ELR (cell line): ENCODE results near the gene PLXND1.
A peak's percentile ranks its signal among the peaks of the same experiment; 100 is the strongest.
"Not testable (repeated sequence)": the region's sequence is repeated elsewhere in the genome, so short reads cannot be mapped to it uniquely, and the experiment has no call there.

Experiments used
- DNase-seq: peaks from one replicate; pipeline ENCODE4 v3.0.0-alpha.2; 2015; ENCODE audit warnings: low read depth

The PLXND1 gene

GRCh38 chr3:129606636-129607390, at the start of gene PLXND1:
Gene PLXND1, minus strand, starts transcription at chr3:129606676. Its CDS starts 37 bp downstream, at chr3:129606639.
- DNase-seq: peak; percentile 58

- no peak for DNase-seq
Measured at GRCh38 chr3:129655291-129655700, 48.8 kb upstream of the PLXND1 start.

- DNase-seq: no peak
Measured at GRCh38 chr3:129654131-129654530, 47.7 kb upstream of the PLXND1 start.

- no peak for DNase-seq
Measured at GRCh38 chr3:129653019-129653418, 46.5 kb upstream of the PLXND1 start.

GRCh38 chr3:129651435-129652202, 45.1 kb upstream of the PLXND1 start:
- peak; percentile 90 for DNase-seq

GRCh38 chr3:129650256-129650872, 43.9 kb upstream of the PLXND1 start:
- DNase-seq: peak; percentile 75

GRCh38 chr3:129648391-129648790, 41.9 kb upstream of the PLXND1 start:
- DNase-seq: no peak

- no peak for DNase-seq
Measured at GRCh38 chr3:129645286-129645685, 38.8 kb upstream of the PLXND1 start.

GRCh38 chr3:129644836-129645235, 38.4 kb upstream of the PLXND1 start:
- DNase-seq: no peak

GRCh38 chr3:129641567-129642260, 35.2 kb upstream of the PLXND1 start:
- DNase-seq: not testable (repeated sequence)

- not testable (repeated sequence) for DNase-seq
Measured at GRCh38 chr3:129640985-129641384, 34.5 kb upstream of the PLXND1 start.

GRCh38 chr3:129638481-129638880, 32.0 kb upstream of the PLXND1 start:
- DNase-seq: no peak

- DNase-seq: no peak
Measured at GRCh38 chr3:129636082-129636481, 29.6 kb upstream of the PLXND1 start.

GRCh38 chr3:129635656-129636055, 29.2 kb upstream of the PLXND1 start:
- no peak for DNase-seq

- no peak for DNase-seq
Measured at GRCh38 chr3:129633751-129634481, 27.4 kb upstream of the PLXND1 start.

- no peak for DNase-seq
Measured at GRCh38 chr3:129632977-129633376, 26.5 kb upstream of the PLXND1 start.

GRCh38 chr3:129632556-129632955, 26.1 kb upstream of the PLXND1 start:
- DNase-seq: no peak

- DNase-seq: no peak
Measured at GRCh38 chr3:129632056-129632455, 25.6 kb upstream of the PLXND1 start.

- DNase-seq: no peak
Measured at GRCh38 chr3:129629011-129629410, 22.5 kb upstream of the PLXND1 start.

GRCh38 chr3:129628169-129628522, 21.7 kb upstream of the PLXND1 start:
- no peak for DNase-seq

- peak; percentile 85 for DNase-seq
Measured at GRCh38 chr3:129627350-129628168, 21.1 kb upstream of the PLXND1 start.
